Hematopoietic multipotent progenitor cell treated with erythropoietin and hydrocortisone succinate and interleukin-3 and kit ligand, for 17 days (in vitro differentiated cells): ENCODE results near the gene NATD1.
"Not testable (repeated sequence)": the region's sequence is repeated elsewhere in the genome, so short reads cannot be mapped to it uniquely, and the experiment has no call there.

Source experiments
- DNase-seq: peaks from one replicate; pipeline ENCODE4 v3.0.0-alpha.2; 2015; ENCODE audit warnings: low spot score

Gene NATD1

DNA sequence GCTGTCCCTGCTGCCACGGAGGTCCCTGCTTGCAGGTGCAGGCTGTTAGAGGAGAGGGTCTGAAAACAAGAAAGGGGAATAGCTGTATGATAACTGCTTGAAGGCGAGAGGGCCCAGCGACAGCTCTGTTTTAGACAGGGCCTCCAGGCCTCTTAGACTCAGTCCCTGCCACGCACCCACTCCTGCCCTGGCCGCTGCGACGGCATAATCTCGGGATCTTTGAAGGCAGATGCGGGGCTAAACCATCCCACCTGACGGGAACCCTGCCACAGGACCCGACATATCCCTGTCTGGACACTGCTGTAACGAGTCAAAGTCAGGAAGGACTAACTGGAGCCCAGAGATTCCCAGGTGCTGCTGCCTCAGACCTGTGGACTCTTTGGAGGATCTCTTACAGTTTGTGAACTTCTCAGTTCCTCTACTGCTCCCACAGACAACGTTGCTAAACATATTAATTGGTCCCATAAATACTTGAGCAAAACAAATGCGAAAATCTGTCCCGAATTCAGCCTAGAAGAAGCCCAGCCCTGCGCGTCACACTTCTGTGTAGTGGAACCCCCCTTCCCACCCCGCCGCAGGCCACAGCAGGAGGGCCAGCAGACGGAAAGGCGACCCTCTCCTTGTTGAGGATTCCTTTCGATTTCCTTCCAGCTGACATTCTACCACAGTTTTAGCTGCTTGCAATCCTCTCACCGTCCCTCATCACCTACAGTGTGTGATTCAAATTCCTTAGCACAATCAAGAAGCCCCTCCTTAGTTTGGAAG is 38.3 kb downstream of the NATD1 start:
- DNase-seq, result no peak

DNA sequence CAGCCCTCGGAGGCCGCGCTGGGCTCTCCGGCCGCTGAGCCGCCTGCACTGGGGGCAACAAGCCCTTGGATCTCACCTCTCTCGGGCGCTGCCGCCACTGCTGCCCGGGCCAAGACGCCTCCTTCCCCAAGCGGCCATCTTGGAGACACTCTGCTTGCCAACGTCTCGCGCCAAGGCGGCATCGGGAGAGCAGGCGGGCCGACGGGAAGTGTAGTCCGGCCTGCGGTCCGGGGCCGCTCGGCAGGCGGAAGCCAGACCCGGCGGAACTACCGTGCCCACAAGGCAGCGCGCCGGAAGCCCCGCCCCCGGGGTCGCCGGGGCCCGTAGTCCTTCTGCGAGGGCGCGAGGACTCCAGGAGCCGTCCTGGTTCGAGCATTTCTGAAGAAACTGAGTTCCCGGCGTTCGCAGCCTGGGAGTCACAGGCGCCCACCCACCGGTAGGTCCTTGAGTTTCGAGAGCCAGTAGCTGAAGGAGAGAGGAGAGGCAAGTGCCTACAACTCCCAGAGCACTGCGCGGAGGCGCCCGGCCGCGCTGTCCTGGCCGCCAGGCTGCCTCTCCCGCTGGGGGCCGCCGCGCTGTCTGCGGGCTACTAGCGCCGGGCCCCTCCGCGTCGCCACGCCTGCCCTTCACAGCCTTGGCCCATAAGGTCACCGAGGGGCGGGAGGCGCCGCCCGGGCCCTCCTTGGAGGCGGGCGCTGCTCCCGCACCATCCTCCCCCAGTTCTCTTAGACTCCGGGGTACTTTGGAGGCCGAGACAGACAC is 39.0 kb downstream of the NATD1 start, which contains the start of gene TMEM11:
TMEM11 (minus strand) TSS at position 147 of the 762 bp plus-strand sequence; CDS start at position 138, 9 bp downstream.
- DNase-seq, result peak; percentile 96

DNA sequence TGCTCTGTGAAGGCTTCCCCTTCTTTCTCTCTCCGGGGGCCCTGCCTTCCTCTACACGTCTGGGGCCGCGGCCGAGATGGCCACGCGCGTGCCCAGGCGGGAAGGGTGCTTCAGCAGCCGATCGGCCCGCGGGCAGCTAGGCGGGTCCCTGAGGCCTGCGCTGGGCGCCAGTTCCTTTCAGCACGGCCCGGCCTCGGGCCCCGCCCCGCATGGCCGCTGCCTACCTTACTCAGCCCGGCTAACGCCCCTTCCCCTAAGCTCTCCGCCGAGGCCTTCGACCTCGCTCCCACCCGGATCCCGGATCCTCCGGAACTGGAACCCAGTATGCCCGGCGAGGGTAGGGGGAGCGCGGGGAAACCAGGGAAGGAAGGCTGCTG is 39.6 kb downstream of the NATD1 start:
- no peak for DNase-seq

GRCh38 chr17:21212826-21213637 is 40.2 kb downstream of the NATD1 start:
- DNase-seq, result no peak

- no peak for DNase-seq
Observed at GRCh38 chr17:21211825-21212479, 41.3 kb downstream of the NATD1 start.

GRCh38 chr17:21210411-21211076 is 42.7 kb downstream of the NATD1 start:
- no peak for DNase-seq

DNA sequence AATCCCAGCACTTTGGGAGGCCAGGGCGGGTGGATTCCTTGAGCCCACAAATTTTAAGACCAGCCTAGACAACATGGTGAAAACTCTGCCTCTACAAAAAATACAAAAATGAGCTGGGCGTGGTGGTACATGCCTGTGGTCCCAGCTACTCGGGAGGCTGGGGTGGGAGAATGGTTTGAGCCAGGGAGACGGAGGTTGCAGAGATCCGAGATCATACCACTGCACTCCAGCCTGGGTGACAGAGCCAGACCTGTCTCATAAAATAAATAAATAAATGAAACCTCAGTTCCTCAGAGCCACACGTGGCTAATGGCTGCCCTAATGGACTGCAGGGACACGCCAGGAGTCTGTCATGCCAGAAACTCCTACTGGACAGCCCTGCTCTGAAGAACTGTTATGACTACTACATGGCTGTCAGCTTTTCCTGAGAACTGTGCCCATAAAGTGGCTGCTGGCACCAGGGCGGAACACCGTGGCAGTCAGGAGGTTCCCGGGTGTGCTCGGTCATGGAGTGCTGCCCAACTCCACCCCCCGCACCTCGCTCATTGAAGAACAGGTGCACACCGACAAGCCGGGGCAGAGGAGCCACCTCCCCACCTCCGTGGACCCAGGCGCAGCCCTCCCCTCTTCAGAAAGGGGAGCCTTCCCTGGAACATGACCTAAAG is 43.6 kb downstream of the NATD1 start:
- no peak for DNase-seq

- no peak for DNase-seq
Observed at GRCh38 chr17:21208352-21208751, 44.9 kb downstream of the NATD1 start.

GRCh38 chr17:21204935-21205334 is 48.3 kb downstream of the NATD1 start:
- DNase-seq, result no peak

- DNase-seq, result no peak
Observed at GRCh38 chr17:21202512-21202911, 50.7 kb downstream of the NATD1 start.

DNA sequence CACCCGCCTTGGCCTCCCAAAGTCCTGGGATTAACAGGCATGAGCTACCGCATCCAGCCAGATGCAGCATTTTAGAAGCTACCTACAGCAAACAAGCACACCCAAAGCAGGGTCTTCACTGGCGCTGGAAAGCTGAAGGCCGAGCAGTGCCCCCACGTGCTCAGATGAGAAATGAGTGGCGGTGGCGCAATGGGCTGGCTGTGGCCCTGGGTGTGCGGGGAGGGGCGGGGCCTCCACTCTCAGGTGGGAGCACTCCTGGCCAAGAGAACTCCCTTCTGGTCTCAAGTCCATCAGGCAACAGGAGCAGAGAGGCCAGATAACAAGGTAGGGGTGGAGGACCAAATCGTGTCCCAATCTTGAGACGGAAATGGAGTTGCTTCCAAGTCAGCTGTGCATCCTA is 51.3 kb downstream of the NATD1 start:
- DNase-seq, result no peak

DNA sequence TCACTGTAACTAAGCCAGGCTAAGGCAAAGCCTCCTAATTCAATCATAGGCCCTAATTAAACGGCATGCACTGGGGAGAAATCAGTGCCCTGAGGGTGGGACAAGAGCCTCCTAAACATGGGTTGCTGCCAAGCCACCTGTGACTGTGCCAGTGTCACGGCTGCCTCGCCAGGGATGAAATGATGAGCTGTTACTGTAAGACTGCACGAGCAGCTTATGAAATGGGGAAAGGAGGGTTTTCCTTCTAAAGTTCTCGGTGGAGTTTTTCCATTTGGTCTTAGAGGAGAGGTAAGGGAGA is 52.0 kb downstream of the NATD1 start:
- DNase-seq, result no peak

DNA sequence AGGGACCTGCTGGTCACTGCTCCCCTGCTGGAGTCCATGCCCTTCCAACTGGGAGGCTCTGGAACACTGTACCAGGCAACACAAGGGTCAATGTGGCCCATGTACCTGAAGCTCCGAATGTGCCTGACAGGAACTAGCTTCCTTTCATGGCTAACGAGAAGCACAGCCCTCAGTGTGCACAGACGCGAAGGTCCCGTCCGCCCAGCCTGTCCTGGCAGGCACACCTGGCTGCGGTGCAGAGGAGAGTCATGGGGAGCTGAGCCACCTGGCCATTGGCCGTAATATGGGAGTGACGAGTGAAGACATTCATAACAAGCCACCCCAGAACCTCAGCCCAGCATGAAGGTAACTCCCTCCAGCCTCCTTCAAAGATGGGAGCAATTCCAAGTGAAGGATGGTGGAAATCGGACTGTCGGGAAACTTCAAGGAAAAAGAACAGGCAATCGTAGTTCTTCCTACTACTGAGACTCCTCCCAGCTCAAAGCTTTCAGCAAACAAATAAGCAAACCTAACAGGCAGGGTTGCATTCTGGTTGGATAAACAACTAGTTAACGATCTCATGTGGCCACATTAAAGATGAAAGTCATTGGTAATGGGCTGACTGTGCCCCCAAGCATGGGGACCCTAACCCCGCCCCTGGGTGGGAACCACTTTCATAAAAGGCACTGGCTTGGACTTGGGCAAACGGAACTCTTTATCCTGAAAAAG is 52.5 kb downstream of the NATD1 start:
- no peak for DNase-seq

DNA sequence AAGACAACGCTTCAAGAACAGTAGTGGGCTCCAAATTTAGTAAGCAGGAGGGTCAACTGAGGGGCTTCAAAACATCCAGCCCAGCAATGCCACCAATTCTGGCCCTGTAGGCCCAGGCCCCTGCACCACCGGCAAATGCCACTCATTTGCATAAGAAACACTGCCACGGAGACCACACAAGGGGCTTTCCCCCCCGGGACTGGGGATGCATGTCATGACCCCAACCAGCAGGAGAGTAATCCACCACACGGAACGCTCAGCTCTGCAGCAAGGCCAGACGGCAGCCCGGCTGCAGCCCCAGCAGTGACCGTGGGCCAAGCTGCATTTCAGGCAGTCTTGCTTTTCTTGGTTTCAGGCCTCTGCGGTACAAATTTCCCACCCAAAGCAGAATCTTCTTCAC is 53.4 kb downstream of the NATD1 start:
- no peak for DNase-seq

- no peak for DNase-seq
Observed at GRCh38 chr17:21199311-21199710, 53.9 kb downstream of the NATD1 start.

GRCh38 chr17:21198411-21198810 is 54.8 kb downstream of the NATD1 start:
- no peak for DNase-seq

GRCh38 chr17:21196126-21196525 is 57.1 kb downstream of the NATD1 start:
- no peak for DNase-seq

- no peak for DNase-seq
Observed at GRCh38 chr17:21194703-21195102, 58.5 kb downstream of the NATD1 start.

DNA sequence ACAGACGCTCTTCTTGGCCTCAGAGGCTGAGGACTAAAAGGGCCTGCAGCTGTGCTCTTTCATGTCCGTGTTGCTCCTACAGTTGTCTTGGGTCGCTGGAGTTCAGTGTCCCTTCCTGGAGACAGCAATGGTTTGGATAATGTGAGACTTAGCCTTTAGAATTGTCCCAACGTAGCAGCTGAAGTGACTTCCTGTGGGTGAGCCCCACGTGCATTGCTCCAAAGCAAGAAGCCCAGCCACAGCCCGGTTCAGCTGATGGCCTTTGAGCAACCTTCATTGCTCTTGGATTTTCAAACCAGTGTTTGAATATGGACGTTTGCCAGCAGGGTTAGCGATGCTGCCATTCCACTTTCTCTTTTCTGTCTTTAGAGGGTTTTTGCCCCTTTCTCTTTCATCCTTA is 59.0 kb downstream of the NATD1 start:
- no peak for DNase-seq

- DNase-seq, result no peak
Observed at GRCh38 chr17:21193031-21193430, 60.2 kb downstream of the NATD1 start.

- not testable (repeated sequence) for DNase-seq
Observed at GRCh38 chr17:21192414-21192813, 60.8 kb downstream of the NATD1 start.
